NK-92 (cell line): Measurements from ENCODE around the gene TLX1.

Experiments used
- DNase-seq: peaks from one replicate; lab custom pipeline; 2025; ENCODE audit not compliant: unreplicated experiment; lab: John Stamatoyannopoulos, UW

Gene TLX1

DNA sequence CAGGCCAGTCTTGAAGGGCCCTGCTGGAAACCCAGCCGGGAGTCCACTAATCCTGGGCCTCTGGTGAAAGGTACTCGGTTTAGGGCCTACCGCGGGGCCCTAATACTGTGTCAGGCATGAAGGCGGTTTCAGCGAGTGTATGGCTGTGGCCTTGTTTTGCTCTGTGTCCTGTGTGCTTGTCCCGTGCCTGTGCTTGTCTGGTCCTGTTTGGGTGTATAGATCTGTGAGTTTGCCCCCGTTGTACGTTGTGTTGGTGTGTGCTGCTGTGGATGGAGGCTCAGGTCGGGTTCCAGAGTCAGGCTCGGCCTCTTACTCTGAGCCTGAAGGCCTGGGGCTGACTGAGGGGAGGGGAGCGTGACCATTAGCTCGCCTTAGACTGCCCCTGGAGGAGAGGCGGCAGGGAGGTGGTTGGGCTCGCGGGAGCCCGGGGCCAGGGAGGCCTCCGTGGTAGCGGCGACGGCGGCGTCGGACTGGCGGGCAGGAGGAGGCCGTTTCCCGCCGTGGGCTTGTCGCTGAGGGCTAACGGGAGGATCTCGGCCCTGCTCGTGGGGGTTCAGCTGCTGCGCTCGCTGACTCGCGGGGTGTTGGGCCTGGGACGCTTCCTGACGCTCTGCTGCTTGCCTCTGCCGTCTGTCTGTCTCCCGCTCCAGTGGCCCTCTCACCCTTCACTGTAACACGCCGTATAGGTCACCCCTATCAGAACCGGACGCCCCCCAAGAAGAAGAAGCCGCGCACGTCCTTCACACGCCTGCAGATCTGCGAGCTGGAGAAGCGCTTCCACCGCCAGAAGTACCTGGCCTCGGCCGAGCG, 2.6 kb downstream of the TLX1 start:
- no peak for DNase-seq

DNA sequence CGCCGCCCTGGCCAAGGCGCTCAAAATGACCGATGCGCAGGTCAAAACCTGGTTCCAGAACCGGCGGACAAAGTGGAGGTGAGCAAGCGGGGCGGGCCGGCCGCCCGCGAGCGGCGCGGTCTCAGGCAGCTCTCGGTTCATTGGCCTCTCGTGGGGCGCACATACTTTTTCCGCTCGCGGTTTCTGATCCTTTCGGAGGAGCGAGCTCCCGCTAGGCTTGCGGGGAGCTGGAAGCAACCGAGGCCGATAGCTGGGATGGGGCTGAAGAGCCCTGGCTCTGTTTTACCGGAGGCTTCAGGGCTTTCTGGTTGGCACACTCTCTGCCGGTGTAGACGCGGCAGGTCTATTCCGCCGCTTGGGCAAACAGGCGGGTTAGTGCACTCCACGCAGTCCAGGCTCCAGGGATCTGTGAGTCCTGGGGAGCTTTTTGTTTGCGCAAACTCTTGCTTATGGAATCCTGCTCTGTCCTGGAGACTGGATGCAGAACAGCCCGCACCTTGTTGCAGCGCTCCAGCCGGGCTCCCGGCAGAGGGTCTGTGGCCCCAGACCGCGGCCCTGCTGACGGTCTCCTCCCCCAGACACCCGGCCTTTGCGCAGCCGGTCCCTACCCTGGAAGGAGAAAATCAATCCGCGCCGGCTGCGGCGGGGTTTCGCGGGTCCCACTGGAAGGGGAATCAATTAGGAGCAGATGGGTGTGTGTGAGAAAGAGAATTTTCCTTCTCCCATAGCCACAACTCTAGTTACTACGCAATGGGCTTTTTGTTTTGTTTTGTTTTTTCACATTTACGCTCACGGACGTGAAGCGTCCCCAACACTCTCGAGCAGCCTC, 3.4 kb downstream of the TLX1 start:
- no peak for DNase-seq

DNA sequence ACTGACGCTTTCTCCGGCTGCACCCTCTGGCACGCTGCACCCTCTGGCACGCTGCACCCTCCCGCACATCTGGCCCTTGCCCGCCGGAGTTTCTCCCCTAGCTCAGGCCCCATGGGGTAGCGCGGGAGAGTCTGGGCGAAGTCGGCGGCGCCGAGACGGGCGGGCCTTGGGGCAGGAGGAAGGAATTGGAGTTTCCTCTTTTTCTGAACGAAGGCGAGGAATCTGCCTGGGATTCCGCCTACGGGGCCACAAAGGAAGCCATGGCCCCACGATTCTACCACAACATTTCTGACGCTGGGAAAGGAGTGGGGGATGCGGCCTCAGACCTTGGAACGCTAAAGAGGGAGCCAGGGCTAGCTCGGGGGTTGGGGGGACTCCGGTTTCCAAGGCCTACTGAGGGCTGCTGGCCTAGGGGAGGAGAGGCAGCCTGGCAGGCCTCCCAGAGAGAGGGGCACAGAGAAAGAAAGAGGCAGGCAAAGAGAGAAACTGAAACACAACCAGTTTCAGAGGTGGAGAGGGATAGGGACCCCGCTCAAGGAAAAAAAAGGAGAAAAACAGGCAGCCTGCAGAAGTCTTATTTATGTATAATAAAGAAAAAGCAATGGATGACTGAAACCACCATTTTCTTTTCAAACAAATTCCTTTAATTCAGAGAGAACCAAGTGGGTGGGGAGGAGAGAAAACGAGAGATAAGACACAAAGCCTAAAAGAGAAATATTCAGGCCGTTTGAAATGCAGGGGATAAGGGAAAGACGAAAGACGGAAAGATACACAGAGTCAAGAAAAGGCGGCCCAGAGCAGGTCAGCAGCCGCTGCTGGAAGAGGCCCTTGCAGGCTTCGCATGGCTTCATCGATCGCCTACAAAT, 4.3 kb downstream of the TLX1 start:
- no peak for DNase-seq

DNA sequence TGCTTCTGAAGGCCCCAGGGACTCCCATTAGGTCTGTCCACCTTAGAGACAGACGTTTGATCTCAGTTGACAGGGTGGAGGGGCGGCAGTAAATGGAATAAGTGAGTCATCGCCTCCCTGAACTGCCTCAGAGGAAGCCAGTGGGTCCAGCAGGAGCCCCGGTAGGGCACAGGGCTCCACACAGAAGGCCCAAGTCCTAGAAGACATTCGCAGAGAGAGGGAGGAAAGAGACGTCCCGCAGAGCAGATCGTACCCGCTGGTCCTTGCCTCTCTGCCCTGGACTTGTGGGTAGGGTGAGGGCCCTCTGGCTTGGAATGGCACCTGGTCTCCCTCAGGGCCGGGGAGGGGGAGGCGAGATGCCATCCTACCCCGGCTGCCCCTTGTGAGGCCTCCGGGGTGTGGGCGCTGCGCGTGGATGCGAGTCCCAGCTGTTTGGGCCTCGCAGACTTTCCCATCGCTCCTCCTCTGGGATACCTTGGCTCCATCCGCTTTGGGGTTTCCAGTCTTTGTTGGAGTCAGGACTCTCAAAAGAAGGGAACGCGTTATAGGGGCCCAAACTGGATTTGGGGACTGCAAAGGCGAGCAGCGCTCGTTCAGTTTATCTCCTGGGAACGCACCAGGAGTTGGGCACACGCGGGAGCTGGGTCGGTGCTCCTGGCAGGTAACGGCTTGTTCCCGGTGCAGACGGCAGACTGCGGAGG, 5.1 kb downstream of the TLX1 start:
- DNase-seq: no peak

DNA sequence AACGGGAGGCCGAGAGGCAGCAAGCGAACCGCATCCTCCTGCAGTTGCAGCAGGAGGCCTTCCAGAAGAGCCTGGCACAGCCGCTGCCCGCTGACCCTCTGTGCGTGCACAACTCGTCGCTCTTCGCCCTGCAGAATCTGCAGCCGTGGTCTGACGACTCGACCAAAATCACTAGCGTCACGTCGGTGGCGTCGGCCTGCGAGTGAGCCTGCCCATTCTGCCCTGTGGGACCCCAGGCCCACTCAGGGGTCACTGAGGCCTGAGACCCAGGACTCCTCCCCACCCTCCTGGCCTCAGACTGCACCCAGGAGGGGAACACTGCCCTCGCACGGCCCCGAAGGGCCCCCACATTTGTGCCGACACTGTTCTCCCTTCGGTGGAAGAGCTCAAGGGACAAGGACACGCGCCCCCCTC, 5.6 kb downstream of the TLX1 start:
- no peak for DNase-seq

DNA sequence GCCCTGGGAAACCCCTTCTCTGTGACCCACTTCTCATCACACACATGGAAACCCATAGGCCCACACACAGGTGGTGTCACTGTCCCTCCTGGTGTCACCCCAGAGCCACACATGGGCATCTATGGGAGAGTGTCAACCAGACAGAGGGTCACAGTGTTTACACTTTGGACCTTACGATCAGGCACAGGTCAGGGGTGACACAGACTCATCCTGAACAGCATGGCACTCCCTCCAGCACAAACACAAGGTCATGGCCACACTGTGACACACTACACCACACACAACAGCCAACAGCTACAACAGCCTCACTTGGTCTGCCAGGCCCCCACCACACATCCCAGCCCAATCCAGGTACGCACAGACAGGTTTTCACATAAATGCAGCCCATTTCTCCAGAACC, 6.2 kb downstream of the TLX1 start:
- no peak for DNase-seq

DNA sequence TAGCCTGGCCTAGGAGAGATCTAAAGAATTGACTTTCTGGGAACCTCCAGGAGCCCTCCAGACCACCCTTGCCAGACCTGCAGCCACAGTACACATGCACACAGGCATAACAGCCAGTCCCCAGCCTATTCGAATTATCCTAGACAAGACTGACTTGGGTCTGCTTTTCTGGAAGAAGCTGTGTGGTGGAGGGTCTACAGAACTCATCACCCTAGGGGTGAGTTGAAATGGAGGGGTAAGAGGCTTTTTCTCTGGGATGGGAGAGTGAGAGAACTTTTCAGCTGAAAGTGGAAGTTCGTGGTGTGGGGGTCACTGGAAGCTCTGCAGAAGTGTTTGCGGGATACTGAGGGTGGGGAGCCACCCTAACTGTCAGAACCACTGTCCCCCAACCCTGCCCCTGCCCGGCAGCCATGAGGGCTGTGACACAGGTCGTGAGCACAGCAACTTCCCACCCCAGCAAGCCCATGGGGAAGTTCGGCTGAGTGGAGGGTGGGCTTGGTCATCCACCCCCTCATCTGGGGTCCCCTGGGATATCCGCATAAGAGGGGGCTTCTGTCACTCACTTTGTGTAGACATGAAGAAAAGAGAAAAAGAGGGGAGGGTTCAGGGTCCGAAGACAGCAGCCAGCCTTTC, 7.8 kb downstream of the TLX1 start:
- DNase-seq: no peak

DNA sequence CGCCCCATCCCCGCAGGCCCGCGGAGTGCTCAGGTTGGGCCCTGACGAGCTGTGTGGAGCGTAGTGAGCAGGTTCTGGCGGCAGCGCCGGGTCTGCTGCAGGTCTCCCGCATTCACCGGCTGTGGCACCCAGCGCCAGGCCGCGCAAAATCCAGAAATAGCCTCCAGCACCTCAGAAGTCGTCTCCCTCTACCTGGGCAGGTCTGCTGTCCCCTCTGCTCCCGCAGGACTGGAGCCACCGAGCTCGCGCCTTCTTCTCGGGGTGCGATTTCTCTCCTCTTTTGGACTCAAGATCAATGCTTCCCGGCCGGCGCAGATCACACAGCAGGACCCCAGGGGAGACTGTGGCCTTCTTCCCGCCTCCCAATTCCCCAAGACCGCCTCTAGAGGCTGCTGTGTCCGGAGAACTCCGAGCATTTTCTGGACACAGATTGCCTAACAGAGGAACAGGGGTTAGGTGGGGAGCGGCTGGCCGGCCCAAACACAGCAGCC, 8.4 kb downstream of the TLX1 start:
- DNase-seq: no peak

DNA sequence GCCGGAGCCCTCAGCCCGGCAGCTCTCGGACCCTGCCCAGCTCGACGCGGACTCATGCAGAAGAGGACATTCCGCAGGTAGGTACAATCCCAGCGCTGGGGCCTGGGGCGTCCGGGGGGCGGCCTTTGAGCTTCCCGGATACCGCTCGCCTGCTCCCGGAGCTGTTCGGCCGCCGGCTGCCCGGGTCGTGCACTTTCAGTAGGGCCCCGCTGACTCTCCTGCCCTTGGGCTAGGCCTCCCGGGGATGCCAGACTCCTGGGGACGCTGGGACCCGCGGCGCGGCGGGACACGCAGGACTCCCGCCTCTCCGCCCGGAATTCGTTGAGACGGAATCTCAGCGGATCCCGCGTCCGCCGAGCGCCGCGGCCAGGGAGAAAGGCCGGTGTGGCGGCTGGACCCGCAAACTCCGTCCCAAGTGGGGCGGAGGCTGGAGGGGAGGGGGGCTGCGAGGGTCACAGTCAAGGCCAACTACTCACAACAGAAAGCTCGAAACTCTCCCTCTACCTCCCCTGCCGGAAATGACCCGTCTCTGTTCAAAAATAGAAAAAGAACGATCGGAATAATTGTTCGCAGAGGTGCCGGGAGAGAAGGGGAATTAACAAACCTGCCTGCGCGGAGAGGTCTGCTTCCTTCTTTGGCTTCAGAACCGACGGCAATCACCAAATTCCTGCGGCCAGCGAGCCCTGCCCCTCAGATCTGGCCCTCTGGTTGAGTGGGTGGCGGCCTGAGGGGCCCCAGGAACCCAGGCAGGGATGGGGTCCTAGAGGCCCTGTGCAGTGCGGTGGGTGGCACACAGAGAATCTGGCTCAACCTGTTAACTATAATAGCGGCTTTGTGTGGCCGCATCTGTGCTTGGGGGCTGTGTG, 9.2 kb downstream of the TLX1 start:
- no peak for DNase-seq

DNA sequence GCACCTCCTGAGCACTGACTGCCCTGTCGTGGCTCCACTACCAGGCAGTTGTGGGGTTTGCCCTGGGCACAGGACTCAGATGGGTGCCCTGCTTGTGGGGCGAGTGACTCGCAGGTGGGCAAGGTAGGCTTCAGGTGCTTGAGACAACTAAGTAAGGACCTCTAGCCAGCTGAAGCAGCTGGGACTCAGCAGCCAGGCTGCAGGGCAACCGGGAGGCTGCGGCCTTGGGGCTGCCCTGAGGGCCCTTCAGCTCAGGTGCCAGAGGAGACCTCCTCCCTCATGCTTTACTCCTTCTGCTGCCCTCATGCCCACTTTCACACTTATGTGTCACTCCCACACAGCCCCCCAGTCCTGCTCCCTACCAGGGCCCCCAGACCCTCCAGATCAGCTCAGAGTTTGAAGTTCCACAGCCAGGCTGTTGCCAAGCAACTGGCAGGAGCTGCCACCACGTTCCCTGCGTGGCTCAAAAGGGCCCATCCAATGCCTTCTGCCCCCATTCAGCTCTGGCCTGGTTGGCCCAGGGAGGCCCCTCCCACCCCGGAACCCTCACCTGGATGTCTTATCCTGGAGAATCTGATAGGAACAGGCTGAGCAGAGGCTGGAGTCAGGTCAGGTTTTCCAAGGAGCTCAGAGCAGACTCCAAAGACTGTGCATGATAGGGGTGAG, 10.0 kb downstream of the TLX1 start:
- no peak for DNase-seq

DNA sequence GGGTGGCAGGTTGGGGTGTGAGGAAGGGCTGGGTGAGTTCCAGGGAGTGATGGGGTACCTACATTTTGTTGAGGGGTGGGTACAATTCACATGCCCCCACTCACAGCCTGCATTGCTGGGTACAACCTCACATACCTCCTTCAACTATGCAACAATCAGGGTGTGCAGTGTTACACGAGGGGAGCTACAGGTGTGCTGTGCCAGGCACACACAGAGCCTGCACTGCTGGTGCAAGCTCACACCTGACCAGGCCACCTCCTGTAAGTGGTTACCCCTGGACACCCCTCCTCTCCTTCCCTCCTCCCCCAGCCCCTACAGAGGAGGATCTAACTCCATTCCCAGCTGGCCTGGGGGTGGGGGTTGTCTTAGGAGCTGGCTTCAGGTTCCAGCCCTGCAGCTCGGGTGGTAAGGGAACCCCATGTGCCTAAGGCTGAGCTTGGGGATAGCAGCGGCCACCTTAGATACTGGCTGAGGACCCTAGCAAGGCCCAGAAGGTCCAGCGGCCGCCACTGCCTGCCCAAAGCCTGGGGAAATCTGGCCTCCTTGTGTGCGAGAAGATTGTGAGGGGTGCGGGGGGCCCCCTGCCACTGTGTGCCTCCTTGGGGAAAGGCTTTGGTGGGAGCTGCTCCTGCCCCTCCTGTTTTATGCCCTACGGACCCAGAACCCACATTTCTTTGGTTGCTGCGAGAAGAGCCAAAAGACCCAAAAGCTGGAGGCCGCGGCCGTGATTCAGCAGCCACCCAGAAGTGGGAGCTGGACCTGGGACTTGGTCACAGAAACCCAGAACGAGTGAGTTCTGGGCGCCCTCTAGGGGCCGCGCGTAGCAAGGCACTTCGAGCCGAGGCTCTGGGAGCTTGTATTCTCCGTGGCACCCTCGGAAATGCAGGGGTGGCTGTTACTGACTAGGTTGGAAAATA, 10.8 kb downstream of the TLX1 start:
- no peak for DNase-seq

DNA sequence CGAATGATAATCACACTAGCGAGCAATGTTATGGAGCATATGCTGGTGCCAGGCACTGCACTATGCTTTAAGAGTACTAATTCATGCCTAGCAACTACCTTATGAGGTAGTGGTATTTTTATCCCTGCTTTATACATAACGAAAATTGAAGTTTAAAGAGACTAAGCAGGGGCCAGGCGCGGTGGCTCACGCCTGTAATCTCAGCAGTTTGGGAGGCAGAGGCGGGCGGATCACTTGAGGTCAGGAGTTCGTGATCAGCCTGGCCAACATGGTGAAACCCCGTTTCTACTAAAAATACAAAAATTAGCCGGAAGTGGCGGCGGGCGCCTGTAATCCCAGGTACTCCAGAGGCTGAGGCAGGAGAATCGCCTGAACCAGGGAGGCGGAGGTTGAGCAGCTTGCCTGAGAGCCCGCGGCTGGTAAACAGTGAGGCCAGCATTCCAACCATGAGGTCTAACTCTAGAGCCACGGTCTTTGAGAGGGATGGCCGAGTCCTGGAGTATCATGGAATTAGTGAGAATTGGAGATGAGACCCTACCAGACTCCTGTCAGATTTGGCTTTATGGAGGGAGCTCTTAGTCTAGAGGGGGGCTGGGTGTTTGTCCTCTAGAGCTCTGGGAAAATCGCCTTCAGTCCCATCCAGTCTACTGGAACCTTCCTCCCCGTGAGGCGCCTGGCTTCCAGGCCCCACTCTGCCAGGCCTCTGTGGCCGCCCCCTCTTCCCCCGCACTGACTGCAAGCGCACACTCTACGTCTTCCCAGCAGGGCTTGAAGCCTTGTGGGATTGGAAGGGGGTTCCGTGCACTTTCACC, 11.6 kb downstream of the TLX1 start:
- no peak for DNase-seq

DNA sequence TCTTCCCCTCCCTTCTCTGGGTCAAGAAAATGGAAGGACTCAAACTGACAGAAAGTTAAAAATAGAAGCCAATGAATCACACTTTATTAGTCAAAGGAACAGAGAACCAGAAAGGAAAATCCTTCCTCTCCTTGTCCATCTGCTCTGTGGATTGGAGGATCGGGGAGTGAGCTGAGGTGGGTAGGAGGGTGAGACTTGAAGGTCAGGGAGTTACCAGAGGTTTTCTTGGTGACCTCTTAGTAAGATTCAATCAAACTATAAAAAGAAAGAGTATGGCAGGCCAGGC, 12.2 kb downstream of the TLX1 start:
- no peak for DNase-seq

DNA sequence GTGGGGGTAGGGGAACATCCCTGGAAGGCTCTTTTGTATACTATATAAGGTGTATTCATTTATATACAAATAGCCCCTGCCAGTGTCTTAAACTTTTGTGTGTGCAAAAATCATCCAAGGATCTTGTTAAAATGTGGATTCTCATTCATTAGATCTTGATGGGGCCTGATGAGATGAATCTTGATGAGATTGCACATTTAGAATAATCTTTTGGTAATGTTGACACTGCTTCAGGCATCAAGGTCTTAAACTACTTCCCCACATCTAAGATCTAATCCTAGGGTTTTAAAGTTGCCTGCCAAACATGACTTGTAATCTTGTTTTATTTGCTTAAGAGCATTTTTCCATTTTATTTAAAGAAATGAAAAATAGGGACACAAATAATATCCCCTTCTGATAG, 13.0 kb downstream of the TLX1 start:
- no peak for DNase-seq

DNA sequence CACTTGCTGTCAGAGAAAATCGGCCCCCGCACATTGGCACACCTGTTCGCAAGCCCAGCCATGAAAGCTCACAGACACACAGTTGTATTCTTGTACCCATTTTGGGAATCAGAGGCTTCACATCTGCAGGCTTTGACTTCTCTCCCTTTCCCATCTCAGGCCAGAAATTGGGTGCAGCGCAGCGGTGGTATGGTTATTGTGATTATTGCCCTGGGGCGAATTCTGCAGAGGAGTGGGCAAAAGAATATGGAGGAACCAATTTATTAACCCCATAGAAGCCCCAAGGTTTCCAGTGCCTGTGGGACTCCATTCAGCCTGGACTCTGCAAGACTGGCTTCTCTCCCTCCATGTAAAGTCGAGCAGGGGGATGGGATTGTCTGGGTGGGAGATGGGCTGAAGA, 14.0 kb downstream of the TLX1 start:
- no peak for DNase-seq

DNA sequence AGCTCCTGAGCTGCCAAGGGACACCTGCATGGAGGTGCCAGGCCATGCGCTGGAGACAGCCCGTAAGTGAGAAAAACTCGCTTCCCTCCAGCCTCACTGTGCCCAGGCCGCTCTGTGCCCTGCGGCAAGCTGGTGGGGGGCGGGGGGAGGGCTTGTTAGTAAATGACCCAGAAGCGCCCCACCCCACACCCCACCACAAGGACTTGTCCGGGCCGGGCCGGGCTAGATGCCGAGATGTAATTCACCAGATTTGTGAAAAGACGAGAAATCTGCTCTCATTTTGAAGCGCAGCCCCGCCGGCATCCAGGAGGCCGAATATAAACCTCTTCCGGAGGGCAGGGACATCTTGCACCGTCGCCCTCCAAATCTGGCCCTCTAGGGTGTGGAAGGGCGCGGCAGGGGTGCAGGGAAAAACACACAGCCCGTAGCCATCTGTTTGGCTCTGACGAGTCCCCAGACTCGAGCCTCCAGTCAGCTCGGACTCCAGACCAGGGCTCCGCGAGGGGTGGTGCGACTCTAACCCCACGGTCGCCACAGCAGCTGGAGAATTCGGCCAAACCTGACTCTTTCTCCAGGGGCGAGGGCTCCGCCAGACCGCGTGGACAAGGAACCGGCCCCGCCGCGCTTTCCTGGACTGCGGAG, 14.8 kb downstream of the TLX1 start:
- DNase-seq: no peak
